Measurements from ENCODE around the gene KBTBD13.
"Not testable (repeated sequence)": the region's sequence is repeated elsewhere in the genome, so short reads cannot be mapped to it uniquely, and the experiment has no call there.

The KBTBD13 gene

DNA sequence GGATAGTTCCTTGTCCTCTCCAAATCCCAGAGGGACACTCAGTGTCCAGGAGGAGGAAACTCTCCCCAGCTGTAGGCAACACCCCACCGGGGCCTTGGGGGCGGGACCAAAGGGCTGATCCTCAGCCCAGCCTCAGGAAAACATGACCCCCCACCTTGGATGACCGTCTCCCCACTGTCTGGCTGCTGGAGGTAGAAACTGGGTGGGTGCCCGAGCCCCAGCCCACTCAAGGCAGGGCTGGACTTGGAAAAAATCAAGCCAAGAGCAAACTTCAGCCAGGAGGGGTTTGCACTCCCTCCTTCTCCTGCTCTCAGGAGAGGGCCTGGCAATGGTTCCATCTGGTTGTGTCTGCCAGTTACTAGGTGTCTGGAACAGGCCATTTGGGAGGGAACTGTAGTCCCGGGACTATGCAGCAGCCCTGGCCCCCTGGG is 5.2 kb upstream of the KBTBD13 start:
- DNase-seq: no peak

DNA sequence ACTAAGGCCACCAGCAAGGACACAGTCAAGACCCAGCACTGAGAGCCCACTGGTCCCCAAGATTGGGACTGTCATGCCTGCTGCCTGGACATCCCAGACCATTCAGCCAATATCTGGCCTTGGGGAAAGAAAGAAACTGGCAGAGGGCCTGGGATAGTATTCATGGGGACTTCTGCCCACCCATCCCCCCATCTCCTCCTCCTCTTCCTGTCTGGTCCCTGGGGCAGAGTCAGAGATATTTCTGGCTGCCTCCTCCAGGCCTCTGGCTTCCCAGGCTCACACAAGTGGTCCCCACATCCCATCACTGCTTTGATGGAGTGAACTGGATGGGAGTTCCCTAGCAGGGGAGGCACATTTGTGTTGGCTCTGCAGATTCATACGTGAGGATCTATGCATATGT is 4.5 kb upstream of the KBTBD13 start:
- DNase-seq: no peak

DNA sequence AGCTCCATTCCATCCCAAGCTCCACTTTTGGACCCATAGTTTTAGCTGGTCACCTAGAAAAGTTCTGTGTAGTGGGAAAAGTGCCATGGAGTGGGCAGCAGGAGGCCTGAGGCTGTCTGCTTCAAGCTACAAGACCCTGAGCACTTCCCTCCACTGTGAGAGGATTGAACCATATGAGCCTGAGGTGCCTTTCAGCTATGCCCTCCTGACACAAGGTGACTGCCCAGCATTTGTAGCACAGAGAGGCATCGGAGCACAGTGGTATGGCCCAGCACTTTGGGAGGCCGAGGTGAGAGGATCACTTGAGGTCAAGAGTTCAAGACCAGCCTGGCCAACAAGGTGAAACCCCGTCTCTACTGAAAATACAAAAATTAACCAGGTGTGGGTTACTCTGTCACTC is 3.9 kb upstream of the KBTBD13 start:
- DNase-seq: no peak

DNA sequence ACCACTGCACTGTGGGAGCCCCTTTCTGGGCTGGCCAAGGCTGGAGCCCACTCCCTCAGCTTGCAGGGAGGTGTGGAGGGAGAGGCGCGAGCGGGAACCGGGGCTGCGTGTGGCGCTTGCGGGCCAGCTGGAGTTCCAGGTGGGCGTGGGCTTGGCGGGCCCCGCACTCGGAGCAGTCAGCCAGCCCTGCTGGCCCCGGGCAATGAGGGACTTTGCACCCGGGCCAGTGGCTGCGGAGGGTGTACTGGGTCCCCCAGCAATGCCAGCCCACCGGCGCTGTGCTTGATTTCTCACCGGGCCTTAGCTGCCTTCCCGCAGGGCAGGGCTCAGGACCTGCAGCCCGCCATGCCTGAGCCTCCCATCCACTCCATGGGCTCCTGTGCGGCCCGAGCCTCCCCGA is 1.6 kb upstream of the KBTBD13 start:
- DNase-seq: not testable (repeated sequence)

DNA sequence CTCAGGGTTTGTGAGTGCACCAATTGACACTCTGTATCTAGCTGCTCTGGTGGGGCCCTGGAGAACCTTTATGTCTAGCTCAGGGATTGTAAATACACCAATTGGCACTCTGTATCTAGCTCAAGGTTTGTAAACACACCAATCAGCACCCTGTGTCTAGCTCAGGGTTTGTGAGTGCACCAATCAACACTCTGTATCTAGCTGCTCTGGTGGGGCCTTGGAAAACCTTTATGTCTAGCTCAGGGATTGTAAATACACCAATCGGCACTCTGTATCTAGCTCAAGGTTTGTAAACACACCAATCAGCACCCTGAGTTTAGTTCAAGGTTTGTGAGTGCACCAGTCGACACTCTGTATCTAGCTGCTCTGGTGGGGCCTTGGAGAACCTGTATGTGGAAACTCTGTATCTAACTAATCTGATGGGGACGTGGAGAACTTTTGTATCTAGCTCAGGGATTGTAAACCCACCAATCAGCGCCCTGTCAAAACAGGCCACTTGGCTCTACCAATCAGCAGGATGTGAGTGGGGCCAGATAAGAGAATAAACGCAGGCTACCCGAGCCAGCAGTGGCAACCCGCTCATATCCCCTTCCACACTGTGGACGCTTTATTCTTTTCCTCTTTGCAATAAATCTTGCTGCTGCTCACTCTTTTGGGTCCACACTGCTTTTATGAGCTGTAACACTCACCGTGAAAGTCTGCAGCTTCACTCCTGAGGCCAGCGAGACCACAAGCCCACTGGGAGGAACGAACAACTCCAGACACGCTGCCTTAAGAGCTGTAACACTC is 745 bp upstream of the KBTBD13 start:
- DNase-seq: not testable (repeated sequence)

DNA sequence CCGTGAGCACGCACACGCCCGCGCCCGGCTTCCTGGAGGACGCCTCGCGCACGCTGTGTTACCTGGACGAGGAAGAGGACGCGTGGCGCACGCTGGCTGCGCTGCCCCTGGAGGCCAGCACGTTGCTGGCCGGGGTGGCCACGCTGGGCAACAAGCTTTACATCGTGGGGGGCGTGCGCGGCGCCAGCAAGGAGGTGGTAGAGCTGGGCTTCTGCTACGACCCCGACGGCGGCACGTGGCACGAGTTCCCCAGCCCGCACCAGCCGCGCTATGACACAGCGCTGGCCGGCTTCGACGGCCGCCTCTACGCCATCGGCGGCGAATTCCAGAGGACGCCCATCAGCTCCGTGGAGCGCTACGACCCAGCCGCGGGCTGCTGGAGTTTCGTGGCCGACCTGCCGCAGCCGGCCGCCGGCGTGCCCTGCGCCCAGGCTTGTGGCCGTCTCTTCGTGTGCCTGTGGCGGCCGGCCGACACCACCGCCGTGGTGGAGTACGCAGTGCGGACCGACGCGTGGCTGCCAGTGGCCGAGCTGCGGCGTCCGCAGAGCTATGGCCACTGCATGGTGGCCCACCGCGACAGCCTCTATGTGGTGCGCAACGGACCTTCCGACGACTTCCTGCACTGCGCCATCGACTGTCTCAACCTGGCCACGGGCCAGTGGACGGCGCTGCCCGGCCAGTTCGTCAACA is 890 bp downstream of the KBTBD13 start:
- DNase-seq: no peak

DNA sequence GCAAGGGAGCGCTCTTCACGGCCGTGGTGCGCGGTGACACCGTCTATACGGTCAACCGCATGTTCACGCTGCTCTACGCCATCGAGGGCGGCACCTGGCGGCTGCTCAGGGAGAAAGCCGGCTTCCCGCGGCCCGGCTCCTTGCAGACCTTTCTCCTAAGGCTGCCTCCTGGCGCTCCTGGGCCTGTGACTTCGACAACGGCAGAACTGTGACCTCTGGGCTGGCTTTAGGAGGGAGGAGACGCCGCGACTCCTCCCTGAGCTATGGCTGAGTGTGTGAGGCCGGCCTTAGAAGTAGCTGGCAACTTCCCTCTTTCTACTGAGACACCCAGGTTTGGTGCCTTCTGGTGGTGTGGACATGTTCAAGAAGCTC is 1.4 kb downstream of the KBTBD13 start:
- no peak for DNase-seq

DNA sequence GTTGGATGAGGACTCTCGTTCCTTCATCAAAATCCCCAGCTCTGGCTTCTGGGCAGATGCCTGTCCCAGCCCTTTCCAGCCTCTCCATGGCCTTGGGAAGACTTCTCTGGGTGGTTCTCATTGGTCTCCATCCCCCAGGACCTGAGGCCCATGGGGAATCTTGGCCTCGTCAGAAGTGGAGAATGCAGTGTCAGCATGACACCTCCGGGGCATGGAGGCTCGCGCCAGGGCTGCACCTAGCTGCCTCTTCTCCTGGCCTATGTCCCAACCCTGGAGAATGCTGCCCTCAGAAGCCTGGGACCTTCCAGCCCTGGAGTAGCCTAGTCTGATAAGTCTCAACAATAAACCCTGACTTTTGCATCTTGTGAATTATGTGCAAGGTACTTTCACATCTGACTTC is 3.0 kb downstream of the KBTBD13 start:
- DNase-seq: no peak

DNA sequence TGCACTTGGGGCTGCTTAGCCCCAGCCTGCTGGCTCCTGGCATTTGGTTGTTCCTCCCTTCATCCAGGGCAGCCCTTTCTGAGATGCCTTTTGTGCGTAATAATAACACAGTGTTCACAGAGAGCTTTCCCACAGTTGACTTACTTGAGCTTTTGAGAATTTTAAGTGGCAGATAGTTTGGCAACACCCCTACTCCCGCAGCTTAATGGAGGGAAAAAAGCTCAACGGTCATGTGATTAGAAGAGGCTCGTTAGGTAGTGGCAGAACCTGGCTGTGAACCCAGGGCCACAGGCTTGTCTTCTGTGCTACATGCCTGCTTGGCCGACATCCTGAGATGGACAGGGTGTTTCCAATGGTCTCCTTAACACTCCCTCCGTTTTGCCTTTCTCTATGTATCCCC is 4.7 kb downstream of the KBTBD13 start:
- DNase-seq: no peak

DNA sequence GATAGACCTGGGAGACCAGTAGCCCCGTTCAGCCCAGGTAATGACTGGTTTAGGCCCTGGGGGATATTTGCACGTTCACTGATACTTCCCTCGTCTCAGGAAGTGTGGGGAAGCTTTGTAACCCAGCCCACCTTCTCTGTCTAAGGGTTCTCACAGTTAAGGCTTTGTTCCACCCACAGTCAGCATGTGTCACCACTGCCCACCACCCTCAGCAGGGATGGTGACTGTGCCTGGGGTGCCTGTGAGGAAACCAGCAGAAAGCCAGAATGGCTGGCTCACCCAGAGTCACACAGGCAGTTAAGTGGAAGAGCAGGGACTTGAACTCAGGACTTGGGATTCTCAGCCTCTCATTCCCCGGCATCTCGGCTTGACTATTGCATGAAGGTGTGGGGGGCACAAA is 5.2 kb downstream of the KBTBD13 start:
- DNase-seq: no peak

DNA sequence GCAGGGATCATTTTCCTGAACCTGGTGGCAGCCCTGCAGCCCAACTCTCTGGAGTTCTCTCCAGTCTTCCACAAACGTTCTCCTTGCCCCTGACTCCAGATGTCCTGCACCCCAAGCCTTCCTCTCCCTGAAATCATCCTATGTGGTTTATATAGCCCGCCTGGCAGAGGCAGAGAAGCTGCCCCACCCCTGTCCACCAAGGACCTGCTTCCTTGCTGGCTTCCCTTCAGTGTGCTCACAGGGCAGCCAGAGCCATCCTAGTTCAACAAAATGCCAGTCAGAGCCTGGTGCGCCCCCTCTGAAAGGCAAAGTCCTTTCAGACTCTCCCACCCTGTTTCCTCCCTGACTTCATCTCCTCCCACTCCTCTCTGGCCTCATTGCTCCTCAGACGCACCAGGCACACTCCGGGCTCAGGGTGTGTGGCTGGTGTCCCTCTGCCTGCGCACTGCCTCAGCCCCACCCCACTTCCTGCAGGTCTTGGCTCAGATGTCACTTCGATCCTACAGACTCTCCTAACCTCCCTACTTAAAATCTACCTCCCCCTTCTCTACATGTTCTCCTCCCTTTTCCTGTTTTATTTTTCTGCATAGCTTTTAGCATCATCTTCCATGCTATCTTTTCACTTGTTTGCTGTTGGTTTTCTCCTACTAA is 5.9 kb downstream of the KBTBD13 start:
- DNase-seq: no peak

DNA sequence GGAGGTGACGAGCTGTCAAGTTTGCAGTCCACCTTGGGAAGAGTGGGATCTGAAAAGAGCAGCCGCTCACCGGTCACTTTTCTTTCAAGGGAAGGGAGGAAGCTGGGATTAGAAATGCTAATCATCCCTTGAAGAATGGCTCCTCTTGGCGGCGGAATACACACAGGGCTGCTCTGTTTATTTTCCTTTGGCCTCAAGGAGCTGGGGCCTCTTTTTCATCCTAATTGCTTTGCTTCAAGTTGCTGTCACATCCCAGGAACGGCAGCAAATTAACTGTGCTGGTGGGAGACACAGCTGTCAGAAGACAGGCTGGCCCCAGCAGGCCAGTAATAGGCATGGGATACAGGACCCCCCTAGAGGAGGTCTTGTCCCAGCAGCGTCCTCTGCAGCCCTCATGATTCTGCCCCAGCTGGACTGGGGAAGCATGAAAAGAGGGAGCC is 6.7 kb downstream of the KBTBD13 start:
- DNase-seq: peak; percentile 8

DNA sequence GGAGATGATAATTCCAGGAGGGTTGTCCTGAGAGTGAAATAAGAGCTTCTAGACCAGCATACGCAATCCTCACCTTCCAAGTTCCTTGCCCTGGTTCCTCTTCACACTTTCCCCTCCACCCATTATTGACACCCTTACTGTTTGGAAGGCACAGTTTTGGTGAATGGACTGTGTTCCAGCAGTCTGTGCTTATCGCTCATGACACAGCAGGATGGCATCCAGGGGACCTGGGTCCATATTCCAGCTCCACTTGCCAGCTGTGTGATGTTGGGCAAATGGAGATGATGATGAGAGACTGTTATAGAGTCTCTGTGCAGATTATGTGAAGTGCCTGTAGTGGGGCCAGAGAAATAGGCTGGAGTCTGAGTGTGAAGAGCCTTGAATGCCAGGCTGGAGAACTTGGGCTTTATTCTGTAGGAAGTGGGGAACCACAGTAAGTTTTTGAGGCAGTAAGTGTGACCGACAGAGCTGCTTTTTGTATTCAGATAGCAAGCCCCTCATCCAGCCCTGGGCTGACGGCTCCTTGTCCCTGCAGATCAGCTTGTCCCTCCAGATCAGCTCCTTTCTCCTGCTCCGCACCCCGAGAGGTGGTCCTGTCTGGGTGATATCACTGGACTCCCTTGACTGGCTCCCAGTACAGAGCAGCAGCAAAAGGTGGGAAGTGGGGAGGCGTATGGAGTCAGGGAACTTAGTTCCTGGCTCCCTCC is 8.1 kb downstream of the KBTBD13 start:
- DNase-seq: no peak

DNA sequence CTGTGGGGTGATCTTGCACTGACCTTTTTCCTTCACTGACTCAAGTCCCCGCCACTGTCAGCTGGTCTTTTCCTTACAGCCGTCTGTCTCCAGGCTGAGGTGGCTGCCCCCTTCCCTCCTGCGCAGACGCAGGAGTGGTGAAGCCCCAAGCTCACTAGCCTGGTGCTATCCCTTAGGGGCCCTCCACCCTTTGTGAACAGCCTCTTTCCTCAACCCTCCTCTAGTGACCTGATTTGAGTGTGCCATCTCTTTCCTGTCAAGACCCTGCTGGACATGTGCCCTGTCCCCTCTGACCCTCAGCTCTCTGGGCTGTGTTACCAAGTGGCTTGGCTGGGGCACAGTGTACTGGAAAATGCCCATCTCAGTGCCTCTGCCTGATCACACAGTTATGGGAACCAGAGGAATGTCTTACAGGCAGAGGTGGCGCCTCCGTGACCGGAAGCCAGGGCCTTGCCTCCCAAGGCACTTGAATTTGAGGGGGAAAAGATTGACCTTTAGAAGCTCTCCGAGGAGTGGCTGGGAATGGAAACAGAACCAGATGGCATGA is 8.7 kb downstream of the KBTBD13 start:
- DNase-seq: no peak

DNA sequence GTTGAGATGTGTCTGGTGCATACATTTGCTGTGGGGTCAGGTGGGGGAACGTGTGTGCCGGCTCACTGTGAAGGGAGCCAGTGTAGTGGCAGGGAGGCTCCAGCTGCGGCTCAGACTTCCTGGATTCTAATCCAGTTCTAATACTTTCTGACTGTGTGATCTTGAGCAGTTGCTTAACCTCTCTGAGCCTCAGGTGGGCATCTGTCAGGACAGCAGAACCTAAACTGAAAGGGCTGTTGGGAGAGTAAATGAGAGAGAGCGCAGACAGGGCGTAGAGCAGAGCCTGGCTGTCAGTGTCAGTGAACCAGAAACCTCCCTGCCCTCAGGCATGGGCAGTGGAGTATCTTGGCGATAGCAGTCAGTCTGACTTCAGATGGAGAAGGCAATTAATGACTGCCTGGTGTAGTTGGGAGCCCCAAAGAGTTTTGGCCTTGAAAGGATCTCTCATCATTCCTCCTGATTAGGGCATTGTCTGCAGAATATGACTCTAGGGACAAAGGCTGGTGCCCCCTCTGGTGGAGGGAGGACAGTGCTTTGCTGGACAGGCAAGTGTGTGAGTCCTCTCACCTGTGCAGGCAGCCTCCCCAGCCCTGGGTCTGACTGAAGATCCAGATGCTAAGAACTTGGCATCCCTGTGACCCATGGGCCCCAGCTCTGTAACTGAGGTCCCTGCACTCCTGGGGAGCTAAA is 9.6 kb downstream of the KBTBD13 start:
- DNase-seq: no peak

DNA sequence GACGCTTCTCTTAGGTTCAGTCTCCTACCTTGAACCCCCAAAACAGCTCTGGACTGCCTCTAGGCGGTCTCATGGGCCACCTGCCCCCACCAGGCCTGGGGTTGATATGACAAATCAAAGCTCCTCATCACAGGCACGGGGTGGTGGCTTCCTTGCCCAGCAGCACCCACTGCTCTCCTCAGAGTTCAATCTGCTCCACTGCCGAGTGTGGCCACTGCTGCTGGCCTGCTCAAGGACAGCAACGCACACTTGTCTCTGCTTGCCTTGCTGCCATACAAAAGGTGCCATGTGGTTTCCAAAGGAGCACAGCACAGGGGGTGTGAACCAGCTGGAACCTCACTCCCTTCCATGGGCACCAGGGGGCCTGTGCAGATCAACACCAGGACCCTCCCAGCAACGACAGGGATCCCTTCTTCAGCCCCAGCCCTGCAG is 10.2 kb downstream of the KBTBD13 start:
- no peak for DNase-seq

DNA sequence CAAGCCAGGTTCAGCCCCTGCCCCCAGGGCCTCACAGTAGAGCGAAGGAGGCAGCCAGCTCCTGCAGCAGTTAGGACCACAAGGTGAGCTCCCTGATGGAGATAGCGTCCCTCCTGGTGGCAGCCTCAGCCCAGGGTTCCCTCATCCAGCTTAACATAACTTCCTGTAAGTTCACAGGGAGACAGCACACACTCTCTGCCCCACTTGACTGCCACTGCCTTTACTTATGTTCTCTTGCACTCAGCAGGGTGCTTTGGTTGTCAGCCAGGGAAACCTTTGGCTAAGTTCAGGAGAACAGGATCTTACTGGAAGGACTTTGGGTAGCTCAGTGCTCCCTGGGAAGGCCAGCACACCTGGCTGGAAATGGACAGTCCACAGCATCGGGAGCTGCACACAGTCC is 10.9 kb downstream of the KBTBD13 start:
- peak; percentile 4 for DNase-seq

DNA sequence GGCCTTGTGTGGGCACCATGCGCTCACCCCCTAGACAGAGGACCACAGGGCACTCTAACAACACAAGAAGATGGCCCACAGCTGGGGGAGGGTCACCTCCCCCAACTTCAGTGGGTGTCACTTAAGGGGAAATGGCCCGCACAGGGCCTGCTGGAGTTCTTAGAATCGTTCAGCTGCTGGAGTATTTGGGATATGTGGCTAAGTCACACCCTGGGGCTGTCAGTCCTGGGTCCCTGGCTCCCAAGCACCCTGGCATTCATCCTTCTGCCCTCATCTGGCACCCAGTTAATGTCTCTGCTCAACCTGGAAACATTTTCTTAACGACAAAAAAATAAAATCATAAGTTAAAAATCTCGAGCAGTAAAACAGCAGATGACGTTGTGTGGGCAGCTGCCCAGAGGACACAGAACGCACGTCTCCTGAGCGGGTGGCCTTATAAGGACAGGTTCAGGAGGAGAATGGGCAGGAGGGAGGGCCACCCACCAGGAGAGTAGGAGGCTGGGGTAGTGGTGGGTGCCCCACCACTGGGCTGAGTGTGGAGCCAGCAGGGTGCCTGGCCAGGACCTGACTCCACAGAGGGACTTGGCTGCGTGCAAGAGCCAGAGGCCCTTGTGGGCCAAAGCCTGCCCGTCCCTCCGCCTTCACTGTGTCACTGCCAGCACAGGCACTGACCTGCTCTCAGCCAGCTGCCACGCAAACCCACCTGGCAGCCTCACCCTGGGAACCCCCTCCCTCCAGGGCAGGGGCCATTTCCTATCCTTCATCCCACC is 11.5 kb downstream of the KBTBD13 start:
- no peak for DNase-seq

DNA sequence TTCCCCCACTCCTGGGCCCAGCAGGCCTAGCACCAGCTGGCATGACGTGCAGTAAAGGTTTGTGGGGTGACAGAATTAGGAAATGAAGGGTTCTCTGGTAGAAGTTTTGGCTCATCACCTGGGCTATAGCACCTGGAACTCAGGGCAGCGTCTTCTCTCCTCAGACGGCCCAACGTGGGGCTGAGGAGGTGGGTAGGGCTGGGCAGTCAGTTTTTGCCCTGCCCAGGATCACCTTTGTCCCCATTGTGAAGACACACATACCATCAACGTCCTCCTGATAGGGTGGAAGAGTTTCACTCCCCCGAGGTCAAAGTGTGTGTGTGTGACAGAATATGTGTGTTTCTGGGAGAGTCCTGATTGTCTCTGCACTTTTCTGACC is 12.1 kb downstream of the KBTBD13 start:
- DNase-seq: no peak

DNA sequence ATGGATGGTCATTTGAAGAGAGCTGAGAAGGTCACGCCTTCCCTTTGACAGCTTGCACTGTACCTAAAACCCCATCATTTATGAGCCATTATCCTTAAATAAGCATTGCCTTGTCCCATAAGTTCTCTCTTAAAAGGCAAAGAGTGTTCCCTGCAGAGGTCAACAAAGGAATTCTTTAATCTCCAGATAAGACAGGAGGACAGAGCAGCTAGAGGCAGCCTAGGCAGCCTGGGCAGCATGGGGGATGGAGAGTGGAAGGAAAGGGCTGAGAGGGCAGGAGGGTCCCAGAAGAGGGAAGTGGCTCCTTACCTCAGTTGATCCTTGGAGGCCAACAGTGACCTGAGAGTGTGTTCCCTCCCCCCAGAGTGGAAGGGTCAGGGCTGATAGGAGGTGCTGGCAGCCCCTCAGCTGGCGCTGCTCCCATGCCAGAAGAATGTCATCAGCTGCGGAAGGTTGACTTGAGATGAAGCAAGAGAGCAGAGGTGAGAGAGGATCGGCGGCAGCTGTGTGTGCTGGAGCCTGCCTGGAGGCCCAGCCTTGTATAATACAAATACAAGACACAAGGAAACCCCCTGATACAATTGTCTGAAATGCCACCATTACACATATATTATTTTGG is 12.8 kb downstream of the KBTBD13 start:
- DNase-seq: no peak

Measured in DMS79 treated with DMSO at 0.1 percent for 48 hours (cell line).